Measurements from ENCODE around the gene LCN2. TPM values are rescaled to one million over a fixed set of nuclear protein-coding genes. Genes with fewer than 3 reads are reported as not detected.

The LCN2 gene
- polyA plus RNA-seq, 3 donors: 5.9 to 15.6 (median 9.5) TPM

Other genes starting within 250 kb of the LCN2 start
- 100 to 1,000 TPM in 2 of 3 donors, 10 to 100 TPM in 1; 41.1 to 142 (median 141) TPM for gene ST6GALNAC6, start 249.8 kb upstream of the LCN2 start, polyA plus RNA-seq
- gene ST6GALNAC4, start 232.4 kb upstream of the LCN2 start, polyA plus RNA-seq: 10 to 100 TPM; 20.4 to 41.4 (median 25.9) TPM
- under 1 TPM; 0.22 to 0.74 (median 0.74) TPM for gene PIP5KL1, start 218.7 kb upstream of the LCN2 start, polyA plus RNA-seq
- gene DPM2, start 211.6 kb upstream of the LCN2 start, polyA plus RNA-seq: 10 to 100 TPM; 26.9 to 40.5 (median 30.2) TPM
- gene EEIG1, start 168.5 kb upstream of the LCN2 start, polyA plus RNA-seq: 10 to 100 TPM; 11.2 to 18.6 (median 14.9) TPM
- gene NAIF1, start 82.1 kb upstream of the LCN2 start, polyA plus RNA-seq: 1 to 10 TPM; 4.8 to 6.6 (median 5.1) TPM
- 100 to 1,000 TPM in 1 of 3 donors, 10 to 100 TPM in 2; 40.4 to 129 (median 61.0) TPM for gene SLC25A25, start 81.2 kb upstream of the LCN2 start, polyA plus RNA-seq
- gene PTGES2, start 21.7 kb upstream of the LCN2 start, polyA plus RNA-seq: 10 to 100 TPM; 36.1 to 63.9 (median 39.9) TPM
- 100 to 1,000 TPM in 1 of 3 donors, 10 to 100 TPM in 2; 74.5 to 110 (median 95.4) TPM for gene BBLN, start 10.8 kb downstream of the LCN2 start, polyA plus RNA-seq
- 10 to 100 TPM; 56.6 to 69.7 (median 57.0) TPM for gene CIZ1, start 42.1 kb downstream of the LCN2 start, polyA plus RNA-seq
- 10 to 100 TPM in 1 of 3 donors, 1 to 10 TPM in 2; 4.5 to 22.8 (median 6.4) TPM for gene DNM1, start 53.9 kb downstream of the LCN2 start, polyA plus RNA-seq
- 100 to 1,000 TPM in 1 of 3 donors, 10 to 100 TPM in 2; 39.4 to 118 (median 52.6) TPM for gene GOLGA2, start 126.6 kb downstream of the LCN2 start, polyA plus RNA-seq
- gene SWI5, start 126.8 kb downstream of the LCN2 start, polyA plus RNA-seq: 10 to 100 TPM; 19.4 to 45.3 (median 27.9) TPM
- gene TRUB2, start 173.0 kb downstream of the LCN2 start, polyA plus RNA-seq: 10 to 100 TPM in 2 of 3 donors, 1 to 10 TPM in 1; 9.2 to 17.4 (median 10.7) TPM
- gene COQ4, start 173.4 kb downstream of the LCN2 start, polyA plus RNA-seq: 10 to 100 TPM; 30.6 to 46.2 (median 42.0) TPM
- gene SLC27A4, start 191.1 kb downstream of the LCN2 start, polyA plus RNA-seq: 10 to 100 TPM; 10.9 to 16.7 (median 13.6) TPM
- 10 to 100 TPM; 58.8 to 75.4 (median 60.4) TPM for gene URM1, start 221.9 kb downstream of the LCN2 start, polyA plus RNA-seq

Measured in adipose tissue (tissue), 3 donors.